Activated CD4-positive, alpha-beta T cell treated with anti-CD3 and anti-CD28 coated beads, Interleukin-2, amount 10 ng/mL, durations not matched to agents 24 days and 14 days (primary cell): Measurements from ENCODE around the gene CYP27A1. TPM values are rescaled to one million over a fixed set of nuclear protein-coding genes. Genes with fewer than 3 reads are reported as not detected.

Experiments used
- DNase-seq: peaks from one replicate; pipeline ENCODE4 v3.0.0; 2022
- H3K27ac Mint-ChIP-seq: one replicate; pipeline ENCODE4 v1.8.0; 2022; ENCODE audit warnings: mild to moderate bottlenecking, mixed read lengths
- H3K27me3 Mint-ChIP-seq: one replicate; pipeline ENCODE4 v1.8.0; 2022; ENCODE audit warnings: mixed read lengths
- H3K36me3 Mint-ChIP-seq: one replicate; pipeline ENCODE4 v1.8.0; 2022; ENCODE audit warnings: low read depth, mild to moderate bottlenecking, mixed read lengths
- H3K4me1 Mint-ChIP-seq: one replicate; pipeline ENCODE4 v1.8.0; 2021; ENCODE audit warnings: mixed read lengths
- H3K4me3 Mint-ChIP-seq: one replicate; pipeline ENCODE4 v1.8.0; 2022; ENCODE audit warnings: mild to moderate bottlenecking, moderate library complexity, mixed read lengths
- H3K9me3 Mint-ChIP-seq: one replicate; pipeline ENCODE4 v1.8.0; 2021; ENCODE audit warnings: mixed read lengths
- intact Hi-C: fragments of 100-400 bp; cut with micrococcal nuclease; formaldehyde crosslinking; loops from one replicate; pipeline ENCODE4 v1.15.1; 2023
- total RNA-seq: library from RNA; stranded (reverse); gene quantifications from 2 replicates; pipeline ENCODE4 v1.2.3, GENCODE V29; 2022

Gene CYP27A1
- total RNA-seq, 1 donor from 2014 or later: 0.09 TPM

- Mint-ChIP-seq H3K9me3 (no peaks in the 10 kb centered on the region), H3K4me1 (no peaks in the 10 kb centered on the region), H3K36me3 (no peaks in the 10 kb centered on the region), H3K27ac (no peak overlapping the region), H3K27me3 (no peaks in the 10 kb centered on the region), H3K4me3 (no peak overlapping the region)
- intact Hi-C loops: no loop called here
- DNase-seq: no peak
Observed at GRCh38 chr2:218823196-218823855, 41.4 kb downstream of the CYP27A1 start.

GRCh38 chr2:218824004-218824403 is 42.1 kb downstream of the CYP27A1 start:
- H3K4me1 Mint-ChIP-seq: no peaks in the 10 kb centered on the region
- H3K27ac Mint-ChIP-seq: no peak overlapping the region

GRCh38 chr2:218826791-218827190 is 44.8 kb downstream of the CYP27A1 start:
- no peaks in the 10 kb centered on the region for H3K4me1 Mint-ChIP-seq
- H3K9me3 Mint-ChIP-seq: no peaks in the 10 kb centered on the region
- H3K4me3 Mint-ChIP-seq: no peak overlapping the region
- H3K36me3 Mint-ChIP-seq: no peaks in the 10 kb centered on the region
- peaks cover 8% of the 10 kb centered on the region for H3K27me3 Mint-ChIP-seq
- intact Hi-C loops: no loop called here
- H3K27ac Mint-ChIP-seq: no peak overlapping the region
- DNase-seq: no peak

More at GRCh38 chr2:218824004-218824403, 42.1 kb downstream of the CYP27A1 start:
- H3K27me3 Mint-ChIP-seq: peaks cover 1% of the 10 kb centered on the region
- no peaks in the 10 kb centered on the region for H3K36me3 Mint-ChIP-seq
- intact Hi-C loops: no loop called here
- no peak overlapping the region for H3K4me3 Mint-ChIP-seq
- DNase-seq: no peak
- H3K9me3 Mint-ChIP-seq: no peaks in the 10 kb centered on the region

GRCh38 chr2:218827701-218828476 is 45.9 kb downstream of the CYP27A1 start:
- Mint-ChIP-seq H3K27me3 (peaks cover 14% of the 10 kb centered on the region), H3K27ac (no peak overlapping the region), H3K9me3 (no peaks in the 10 kb centered on the region), H3K4me3 (no peak overlapping the region), H3K36me3 (no peaks in the 10 kb centered on the region), H3K4me1 (no peaks in the 10 kb centered on the region)
- intact Hi-C loops: no loop called here
- no peak for DNase-seq

- Mint-ChIP-seq H3K27me3 (peaks cover 14% of the 10 kb centered on the region), H3K4me3 (no peak overlapping the region), H3K36me3 (no peaks in the 10 kb centered on the region), H3K27ac (no peak overlapping the region), H3K4me1 (no peaks in the 10 kb centered on the region), H3K9me3 (no peaks in the 10 kb centered on the region)
- intact Hi-C loops: no loop called here
- DNase-seq: no peak
Observed at GRCh38 chr2:218828477-218828778, 46.5 kb downstream of the CYP27A1 start.

- H3K27ac Mint-ChIP-seq: no peak overlapping the region
- H3K36me3 Mint-ChIP-seq: no peaks in the 10 kb centered on the region
- no peak overlapping the region for H3K4me3 Mint-ChIP-seq
- no peaks in the 10 kb centered on the region for H3K4me1 Mint-ChIP-seq
- no peaks in the 10 kb centered on the region for H3K9me3 Mint-ChIP-seq
- H3K27me3 Mint-ChIP-seq: peaks cover 19% of the 10 kb centered on the region
- intact Hi-C loops: no loop called here
- DNase-seq: no peak
Observed at GRCh38 chr2:218829868-218830451, 48.0 kb downstream of the CYP27A1 start.

GRCh38 chr2:218830526-218831306 is 48.8 kb downstream of the CYP27A1 start:
- H3K4me3 Mint-ChIP-seq: no peak overlapping the region

GRCh38 chr2:218831378-218831990 is 49.5 kb downstream of the CYP27A1 start, which contains the start of gene PRKAG3:
TSS of gene PRKAG3 (minus strand) at chr2:218831803.
- Mint-ChIP-seq H3K27me3 (peaks cover 20% of the 10 kb centered on the region), H3K4me1 (no peaks in the 10 kb centered on the region), H3K27ac (no peak within 1 kb of the TSS), H3K9me3 (no peaks in the 10 kb centered on the region), H3K36me3 (no peaks in the 10 kb centered on the region), H3K4me3 (no peak within 1 kb of the TSS)
- intact Hi-C loops: no loop called here
- no peak for DNase-seq

More at GRCh38 chr2:218830526-218831306, 48.8 kb downstream of the CYP27A1 start:
- no peaks in the 10 kb centered on the region for H3K4me1 Mint-ChIP-seq
- no peaks in the 10 kb centered on the region for H3K36me3 Mint-ChIP-seq
- no peak overlapping the region for H3K27ac Mint-ChIP-seq
- no peaks in the 10 kb centered on the region for H3K9me3 Mint-ChIP-seq
- no peak for DNase-seq
- intact Hi-C loops: no loop called here
- peaks cover 20% of the 10 kb centered on the region for H3K27me3 Mint-ChIP-seq

- no peak for DNase-seq
- intact Hi-C loops: no loop called here
- no peaks in the 10 kb centered on the region for H3K4me1 Mint-ChIP-seq
- H3K27me3 Mint-ChIP-seq: peaks cover 22% of the 10 kb centered on the region
- H3K4me3 Mint-ChIP-seq: no peak overlapping the region
- no peaks in the 10 kb centered on the region for H3K9me3 Mint-ChIP-seq
- no peak overlapping the region for H3K27ac Mint-ChIP-seq
- H3K36me3 Mint-ChIP-seq: no peaks in the 10 kb centered on the region
Observed at GRCh38 chr2:218832081-218832480, 50.1 kb downstream of the CYP27A1 start.

- Mint-ChIP-seq H3K27me3 (peaks cover 26% of the 10 kb centered on the region), H3K4me1 (no peaks in the 10 kb centered on the region), H3K36me3 (no peaks in the 10 kb centered on the region), H3K4me3 (no peak overlapping the region), H3K9me3 (no peaks in the 10 kb centered on the region), H3K27ac (no peak overlapping the region)
- DNase-seq: no peak
- intact Hi-C loops: no loop called here
Observed at GRCh38 chr2:218832520-218832919, 50.6 kb downstream of the CYP27A1 start.

- no peak overlapping the region for H3K27ac Mint-ChIP-seq
- intact Hi-C loops: no loop called here
- DNase-seq: no peak
- H3K9me3 Mint-ChIP-seq: no peaks in the 10 kb centered on the region
- no peaks in the 10 kb centered on the region for H3K36me3 Mint-ChIP-seq
- no peaks in the 10 kb centered on the region for H3K4me1 Mint-ChIP-seq
- H3K4me3 Mint-ChIP-seq: no peak overlapping the region
- peaks cover 30% of the 10 kb centered on the region for H3K27me3 Mint-ChIP-seq
Observed at GRCh38 chr2:218833023-218833609, 51.2 kb downstream of the CYP27A1 start.

GRCh38 chr2:218834685-218835084 is 52.7 kb downstream of the CYP27A1 start:
- no peaks in the 10 kb centered on the region for H3K9me3 Mint-ChIP-seq
- intact Hi-C loops: no loop called here
- H3K36me3 Mint-ChIP-seq: no peaks in the 10 kb centered on the region

GRCh38 chr2:218837495-218837894 is 55.5 kb downstream of the CYP27A1 start:
- Mint-ChIP-seq H3K27ac (no peak overlapping the region), H3K36me3 (no peaks in the 10 kb centered on the region), H3K4me3 (no peak overlapping the region), H3K9me3 (no peaks in the 10 kb centered on the region), H3K27me3 (peaks cover 36% of the 10 kb centered on the region), H3K4me1 (no peaks in the 10 kb centered on the region)
- intact Hi-C loops: no loop called here
- no peak for DNase-seq

More at GRCh38 chr2:218834685-218835084, 52.7 kb downstream of the CYP27A1 start:
- no peak for DNase-seq
- H3K27ac Mint-ChIP-seq: no peak overlapping the region
- peaks cover 38% of the 10 kb centered on the region for H3K27me3 Mint-ChIP-seq
- H3K4me1 Mint-ChIP-seq: no peaks in the 10 kb centered on the region
- no peak overlapping the region for H3K4me3 Mint-ChIP-seq
